Urinary bladder (tissue), 4 donors: ENCODE results near the gene FOXP1. TPM values are rescaled to one million over a fixed set of nuclear protein-coding genes. Genes with fewer than 3 reads are reported as not detected.

Source experiments
- DNase-seq: peaks from one replicate; pipeline ENCODE4 v3.0.0-alpha.2; 2015; ENCODE audit errors: extremely low spot score
- H3K27ac ChIP-seq: one replicate; pipeline ENCODE4 v1.5.1; 2013; ENCODE audit warnings: low read depth, mild to moderate bottlenecking, moderate library complexity
- H3K36me3 ChIP-seq: one replicate; pipeline ENCODE4 v1.6.1; 2013; ENCODE audit warnings: mild to moderate bottlenecking, moderate library complexity; ENCODE audit not compliant: insufficient read depth
- H3K4me1 ChIP-seq: one replicate; pipeline ENCODE4 v1.6.1; 2013; ENCODE audit warnings: mild to moderate bottlenecking, moderate library complexity; ENCODE audit not compliant: insufficient read depth
- H3K4me3 ChIP-seq: one replicate; pipeline ENCODE4 v1.5.1; 2013; ENCODE audit warnings: low read depth, low read length
- WGBS: extraction: QIAGEN DNeasy Blood & Tissue Kit; methylation state at CpG from one replicate; pipeline ENCODE4 v1.1.7; 2013; 5-methylcytosine and 5-hydroxymethylcytosine counted together
- polyA plus RNA-seq: library from polyadenylated mRNA; stranded (reverse); fragments of 200-250 nt; gene quantifications from one replicate; pipeline ENCODE4 v1.2.3, GENCODE V29; 2013
- total RNA-seq: library from RNA; depleted of rRNA; stranded (reverse); fragments of >200 nt; gene quantifications from one replicate; pipeline ENCODE4 v1.2.3, GENCODE V29; 2014
- donor health status: healthy with polysubstance abuse.
- donor health status: healthy.

FOXP1 gene
- total and polyA plus RNA-seq, 2 donors, result 27.4 to 176 TPM

GRCh38 chr3:71133865-71134264 lies 449.7 kb downstream of the FOXP1 start:
- no peak overlapping the region for H3K27ac ChIP-seq
- DNase-seq, result no peak
- H3K36me3 ChIP-seq, result no peaks in the 10 kb centered on the region
- no peak overlapping the region for H3K4me3 ChIP-seq
- WGBS, result 58% methylated on average over 4 of the region's 4 CpGs
- no peaks in the 10 kb centered on the region for H3K4me1 ChIP-seq

GRCh38 chr3:71132995-71133730 lies 450.4 kb downstream of the FOXP1 start:
- DNase-seq, result no peak
- no peaks in the 10 kb centered on the region for H3K36me3 ChIP-seq
- no peaks in the 10 kb centered on the region for H3K4me1 ChIP-seq
- H3K27ac ChIP-seq, result no peak overlapping the region
- H3K4me3 ChIP-seq, result no peak overlapping the region
- WGBS, result 86% methylated on average over 8 of the region's 8 CpGs

GRCh38 chr3:71131375-71132314 lies 451.9 kb downstream of the FOXP1 start:
- no peak overlapping the region for H3K4me3 ChIP-seq
- no peak overlapping the region for H3K27ac ChIP-seq
- no peak for DNase-seq
- 38% methylated on average over 10 of the region's 10 CpGs for WGBS
- H3K36me3 ChIP-seq, result no peaks in the 10 kb centered on the region
- no peaks in the 10 kb centered on the region for H3K4me1 ChIP-seq

- peak; percentile 74 for DNase-seq
- Histone ChIP-seq H3K27ac (peak overlapping the region; percentile 82), H3K4me1 (no peaks in the 10 kb centered on the region), H3K36me3 (no peaks in the 10 kb centered on the region), H3K4me3 (peak overlapping the region; percentile 56)
- 14% methylated on average over 19 of the region's 19 CpGs for WGBS
These were observed 452.8 kb downstream of the FOXP1 start for GRCh38 chr3:71130471-71131374.

GRCh38 chr3:71129611-71130431 lies 453.7 kb downstream of the FOXP1 start:
- no peaks in the 10 kb centered on the region for H3K36me3 ChIP-seq
- WGBS, result under 1% methylated on average over 13 of the region's 13 CpGs
- peak; percentile 57 for DNase-seq
- H3K27ac ChIP-seq, result peak overlapping the region; percentile 82
- peak overlapping the region; percentile 56 for H3K4me3 ChIP-seq
- no peaks in the 10 kb centered on the region for H3K4me1 ChIP-seq

- no peak for DNase-seq
These were observed 454.6 kb downstream of the FOXP1 start for GRCh38 chr3:71128961-71129360.

GRCh38 chr3:71127844-71128243 lies 455.7 kb downstream of the FOXP1 start:
- WGBS, result 36% methylated on average over 7 of the region's 7 CpGs
- no peaks in the 10 kb centered on the region for H3K36me3 ChIP-seq
- no peaks in the 10 kb centered on the region for H3K4me1 ChIP-seq
- peak overlapping the region; percentile 10 for H3K4me3 ChIP-seq
- H3K27ac ChIP-seq, result no peak overlapping the region
- no peak for DNase-seq

More at GRCh38 chr3:71128961-71129360, 454.6 kb downstream of the FOXP1 start:
- Histone ChIP-seq H3K4me1 (no peaks in the 10 kb centered on the region), H3K4me3 (peak overlapping the region; percentile 56), H3K27ac (peak overlapping the region; percentile 79), H3K36me3 (no peaks in the 10 kb centered on the region)
- WGBS, result 6% methylated on average over 6 of the region's 6 CpGs

GRCh38 chr3:71127052-71127831 lies 456.3 kb downstream of the FOXP1 start:
- H3K36me3 ChIP-seq, result no peaks in the 10 kb centered on the region
- WGBS, result 32% methylated on average over 7 of the region's 7 CpGs
- H3K4me1 ChIP-seq, result no peaks in the 10 kb centered on the region
- no peak for DNase-seq
- no peak overlapping the region for H3K27ac ChIP-seq
- H3K4me3 ChIP-seq, result peak overlapping the region; percentile 10

GRCh38 chr3:71125738-71126137 lies 457.8 kb downstream of the FOXP1 start:
- no peak overlapping the region for H3K27ac ChIP-seq
- H3K4me1 ChIP-seq, result no peaks in the 10 kb centered on the region
- no peak for DNase-seq
- 99% methylated on average over 1 of the region's 1 CpG for WGBS
- H3K4me3 ChIP-seq, result no peak overlapping the region
- no peaks in the 10 kb centered on the region for H3K36me3 ChIP-seq

GRCh38 chr3:71124048-71124447 lies 459.5 kb downstream of the FOXP1 start:
- DNase-seq, result no peak
- Histone ChIP-seq H3K4me1 (no peaks in the 10 kb centered on the region), H3K36me3 (no peaks in the 10 kb centered on the region), H3K4me3 (no peak overlapping the region), H3K27ac (no peak overlapping the region)
- 44% methylated on average over 1 of the region's 1 CpG for WGBS

GRCh38 chr3:71122641-71123040 lies 460.9 kb downstream of the FOXP1 start:
- no peak for DNase-seq
- WGBS, result 89% methylated on average over 4 of the region's 4 CpGs
- Histone ChIP-seq H3K36me3 (no peaks in the 10 kb centered on the region), H3K4me3 (no peak overlapping the region), H3K27ac (no peak overlapping the region), H3K4me1 (no peaks in the 10 kb centered on the region)
